Amniotic stem cell (primary cell): Measurements from ENCODE around the gene PYGO2.

Experiments
- DNase-seq: peaks from one replicate; lab custom pipeline; 2025; lab: John Stamatoyannopoulos, UW

The PYGO2 gene

DNA sequence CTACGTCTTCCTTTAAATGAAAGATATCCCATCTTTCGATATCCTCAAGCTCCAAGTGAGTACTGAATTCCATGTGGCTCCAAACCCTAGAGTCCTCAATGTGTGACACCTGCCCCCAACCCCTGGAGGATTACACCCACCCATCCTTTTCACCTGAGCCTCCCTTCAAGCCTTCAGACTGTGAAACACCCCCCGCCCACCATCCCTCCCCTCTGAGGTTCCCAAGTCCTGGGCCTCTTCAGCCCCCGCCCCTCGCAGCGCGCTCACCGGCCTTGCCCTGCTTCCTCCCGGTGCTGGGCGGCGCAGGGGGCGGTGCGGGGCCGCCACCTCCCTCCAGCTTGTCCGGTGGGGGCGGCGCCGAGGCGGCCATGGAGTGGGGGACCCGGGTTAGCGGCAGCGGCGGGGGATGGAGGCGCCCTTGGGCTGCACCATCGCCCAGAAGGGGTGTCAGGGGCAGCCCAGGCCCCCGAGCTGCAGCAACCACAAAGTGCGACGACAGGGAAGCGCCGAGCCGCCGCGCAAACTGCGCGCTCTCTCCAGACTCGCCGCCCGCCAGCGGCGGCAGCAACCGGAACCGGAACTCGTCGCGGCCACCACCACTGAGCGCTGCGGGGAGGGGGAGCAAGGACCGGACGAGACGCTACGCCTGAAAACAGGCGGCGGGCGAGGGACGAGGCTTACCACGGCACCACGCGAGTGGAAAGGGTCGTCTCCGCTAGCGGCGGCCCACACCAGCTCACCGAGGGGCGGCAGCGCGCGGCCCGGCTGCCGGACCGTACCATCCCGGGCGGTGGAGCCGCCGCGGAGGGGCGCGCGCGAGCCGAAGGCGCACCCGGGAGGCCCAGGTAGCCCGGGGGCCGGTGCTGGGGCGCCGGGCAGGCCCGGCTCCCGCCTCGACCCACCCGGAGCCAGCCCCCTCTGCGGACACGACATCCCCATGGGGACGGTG is at the start of gene PYGO2:
Gene PYGO2, minus strand, starts transcription at position 576 of the 949 bp plus-strand sequence. Its CDS starts 206 bp downstream, at position 370.
- no peak for DNase-seq

DNA sequence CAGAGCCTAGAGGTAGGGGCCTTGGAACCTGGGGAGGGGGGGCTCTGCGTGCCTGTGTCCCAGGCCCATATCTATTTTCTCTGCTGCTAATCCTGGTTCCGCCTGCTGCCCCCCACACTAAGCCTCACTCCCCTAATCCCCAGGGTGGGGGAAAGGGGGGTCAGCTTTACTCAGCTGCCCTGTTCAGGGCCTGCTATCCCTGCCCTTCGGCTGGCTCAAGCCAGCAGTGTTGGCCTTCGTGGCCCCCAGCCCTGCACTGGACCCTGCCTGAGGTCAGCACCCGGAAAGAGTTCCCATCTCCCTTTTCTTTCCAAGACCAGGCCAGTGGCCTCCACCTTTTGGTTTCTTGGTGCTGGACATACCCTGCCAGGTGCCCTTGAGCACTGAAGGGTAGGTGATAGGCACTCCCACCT is 49.4 kb upstream of the PYGO2 start:
- DNase-seq: no peak

- DNase-seq: no peak
Observed at GRCh38 chr1:155010211-155010918, 48.8 kb upstream of the PYGO2 start.

DNA sequence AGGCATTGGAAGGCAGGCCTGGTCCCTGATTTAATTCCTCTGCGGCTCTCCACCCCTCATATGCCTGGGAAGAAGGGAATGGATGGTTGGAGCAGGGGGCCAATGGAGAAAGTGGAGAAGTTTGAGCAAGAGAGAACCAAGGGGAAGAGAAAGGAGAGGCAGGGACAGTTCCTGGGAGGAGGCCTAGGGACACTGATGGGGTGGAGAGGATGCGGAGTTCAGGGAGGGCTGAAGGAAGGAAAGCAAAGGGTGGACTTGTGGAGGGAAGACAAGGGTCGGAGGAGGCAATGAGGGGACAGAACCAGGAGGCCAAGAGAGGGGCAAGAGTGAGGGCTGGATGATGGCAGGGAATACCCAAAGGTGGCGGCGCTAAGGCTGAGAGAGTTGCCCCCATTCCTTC is 48.2 kb upstream of the PYGO2 start:
- DNase-seq: no peak

DNA sequence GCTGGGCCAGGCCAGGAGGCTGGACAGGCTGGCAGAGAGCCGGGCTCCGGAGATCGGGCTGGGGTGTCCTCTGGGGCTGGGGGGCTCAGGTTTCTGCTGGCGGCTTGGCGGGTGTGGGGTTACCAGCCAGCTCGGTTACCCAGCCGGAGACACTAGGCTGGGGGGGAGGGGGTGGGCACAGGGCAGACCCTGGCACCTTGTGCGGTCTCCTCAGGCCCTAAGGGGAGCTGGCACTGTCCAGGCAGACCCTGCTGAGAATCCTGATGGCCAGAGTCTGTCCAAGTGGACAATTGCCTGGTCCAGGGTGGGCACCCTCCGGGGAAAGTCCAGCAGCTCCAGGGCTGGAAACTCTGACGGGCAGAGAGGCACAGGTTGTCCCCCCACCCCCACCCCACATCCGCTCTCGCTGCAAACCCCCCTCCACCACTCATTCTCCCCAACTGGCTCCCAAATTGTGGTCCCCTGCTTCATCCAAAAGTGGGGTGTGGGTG is 47.7 kb upstream of the PYGO2 start:
- no peak for DNase-seq

GRCh38 chr1:155008015-155008941 is 46.7 kb upstream of the PYGO2 start:
- DNase-seq: no peak

DNA sequence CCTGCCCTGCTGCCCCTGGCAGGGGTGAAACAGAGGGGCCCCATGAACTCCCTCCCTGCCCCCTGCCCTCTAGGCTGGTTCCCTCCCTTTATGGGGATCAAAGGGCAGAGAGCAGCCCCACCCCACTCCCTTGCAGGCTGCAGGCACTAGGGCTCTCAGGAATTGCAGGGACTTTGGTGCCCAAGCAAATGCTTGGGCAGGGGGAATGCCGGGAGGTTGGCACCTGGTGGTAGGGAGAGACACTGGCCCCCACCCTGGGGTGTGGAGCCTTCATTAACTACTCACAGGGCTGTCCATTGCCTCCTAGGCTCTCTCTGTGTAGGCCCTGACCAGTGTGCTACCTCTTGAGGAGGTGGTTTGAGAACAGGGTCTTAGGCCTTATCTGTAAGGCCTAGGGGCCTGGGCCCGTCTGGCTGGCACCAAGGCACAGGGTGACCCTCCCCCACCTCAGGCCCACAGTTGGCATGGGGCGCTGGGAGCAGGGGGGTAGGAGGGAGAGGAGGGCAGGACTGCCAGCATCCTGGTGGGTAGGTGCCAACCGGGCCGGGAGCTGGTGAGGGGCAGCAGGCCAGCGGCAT is 45.8 kb upstream of the PYGO2 start:
- DNase-seq: no peak

GRCh38 chr1:155006601-155007101 is 45.1 kb upstream of the PYGO2 start:
- DNase-seq: no peak

GRCh38 chr1:155005076-155006011 is 43.8 kb upstream of the PYGO2 start:
- DNase-seq: no peak

DNA sequence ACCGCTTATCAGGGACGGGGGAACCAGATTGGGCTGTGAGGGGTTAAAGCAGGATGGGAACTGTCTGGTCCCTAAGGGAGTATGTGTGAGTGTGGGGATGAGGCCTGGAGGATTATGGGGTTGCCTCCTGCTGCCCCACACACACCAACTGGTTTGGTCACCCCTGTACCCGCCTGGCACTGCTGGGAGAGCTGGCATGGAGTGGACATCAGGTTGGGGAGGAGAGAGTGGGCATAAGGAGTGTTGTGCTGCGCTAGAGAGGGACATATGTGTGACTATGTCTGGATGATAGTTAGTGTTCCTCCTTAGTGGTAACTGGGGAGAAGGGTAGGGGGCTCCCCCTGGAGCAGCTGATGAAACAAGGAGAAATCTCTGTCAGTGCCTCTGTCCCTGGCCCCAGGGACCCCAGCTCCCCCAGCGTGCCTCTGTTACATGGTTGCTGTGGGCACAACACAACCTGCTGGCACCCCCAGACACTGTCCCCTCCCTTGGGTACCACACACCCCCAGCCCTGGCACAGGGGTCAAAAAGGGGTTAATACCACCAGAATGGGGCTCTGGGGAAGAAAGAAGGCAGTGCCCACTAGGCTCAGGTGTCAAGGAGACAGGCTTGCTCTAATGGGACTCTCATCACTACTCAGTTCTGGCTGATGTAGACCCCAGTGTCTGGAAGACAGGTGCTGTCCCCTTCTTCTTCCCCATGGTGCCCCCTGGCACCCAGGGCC is 42.9 kb upstream of the PYGO2 start:
- no peak for DNase-seq

GRCh38 chr1:155003766-155004351 is 42.3 kb upstream of the PYGO2 start:
- DNase-seq: peak; percentile 21

DNA sequence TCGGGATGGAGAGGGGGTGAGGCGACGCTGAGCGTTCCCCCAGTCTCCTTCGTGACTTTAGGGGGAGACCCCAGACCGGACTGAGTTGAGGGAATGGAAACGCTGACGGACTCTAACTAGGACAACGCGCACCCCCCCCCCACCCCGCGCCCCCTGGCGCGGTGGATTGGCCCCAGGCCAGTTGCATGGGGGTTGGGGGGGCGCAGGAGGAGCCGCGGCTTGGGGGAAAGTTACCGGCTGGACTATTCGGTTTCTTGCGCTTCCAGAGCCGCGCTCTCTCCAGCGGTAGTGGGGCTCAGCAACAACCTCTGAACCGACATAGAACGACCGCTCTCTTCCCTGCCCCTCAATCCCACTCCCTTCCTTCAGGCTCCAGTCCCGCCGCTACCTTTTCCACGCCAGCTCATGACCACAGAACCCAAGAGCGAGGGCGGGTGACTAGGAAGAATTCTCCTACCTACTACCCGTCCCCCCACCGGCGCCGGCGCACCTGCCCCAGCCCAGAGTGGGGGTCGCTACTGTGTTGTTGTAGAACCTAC is 41.7 kb upstream of the PYGO2 start:
- no peak for DNase-seq

DNA sequence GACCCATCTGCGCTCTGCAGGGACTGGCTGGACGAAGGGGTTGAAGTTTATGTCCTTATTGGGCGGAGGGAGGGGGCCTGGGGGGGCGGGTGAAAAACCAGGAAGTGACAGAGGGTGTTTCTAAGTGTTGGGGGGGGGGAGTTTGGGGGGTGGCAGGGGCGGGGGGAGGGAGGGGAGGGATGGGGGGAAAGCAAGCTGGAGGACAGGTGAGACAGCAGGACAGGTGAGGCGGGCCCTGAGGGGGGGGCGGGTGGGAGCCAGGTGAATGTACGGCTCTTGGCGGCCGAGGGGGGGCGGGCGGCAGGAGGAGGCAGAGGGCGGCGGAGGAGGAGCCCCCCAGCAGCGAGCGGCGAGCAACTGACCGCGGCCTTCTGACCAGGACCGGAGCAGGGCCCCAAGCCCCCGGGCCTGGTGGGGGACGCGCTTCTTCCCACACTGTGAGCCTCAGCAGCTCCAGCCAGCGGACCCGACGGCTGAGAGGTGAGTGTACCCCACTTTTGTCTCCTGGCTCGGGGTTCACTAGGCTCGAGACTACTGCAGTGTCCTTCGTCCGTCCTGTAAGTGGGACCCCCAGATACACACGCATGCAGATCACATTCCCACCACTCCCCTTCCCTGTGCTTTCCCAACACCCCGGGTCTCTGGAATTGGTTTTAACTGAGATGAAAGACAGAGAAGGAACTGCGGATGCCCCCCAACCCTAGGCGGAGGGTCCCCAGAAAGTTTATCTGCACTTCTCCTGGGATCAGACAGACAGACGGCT is 41.1 kb upstream of the PYGO2 start, which contains the start of gene ZBTB7B:
Gene ZBTB7B, plus strand, starts transcription at position 339 of the 763 bp plus-strand sequence. CDS start 11,859 bp downstream, outside the sequence.
- no peak for DNase-seq

- peak; percentile 98 for DNase-seq
Observed at GRCh38 chr1:155001675-155002463, 40.3 kb upstream of the PYGO2 start.

GRCh38 chr1:155001425-155001674 is 39.8 kb upstream of the PYGO2 start:
- no peak for DNase-seq

GRCh38 chr1:155000726-155001424 is 39.3 kb upstream of the PYGO2 start:
- peak; percentile 56 for DNase-seq

GRCh38 chr1:155000411-155000725 is 38.8 kb upstream of the PYGO2 start:
- DNase-seq: no peak
